Stimulated activated CD4-positive, alpha-beta T cell treated with anti-CD3 and anti-CD28 coated beads, TNF-alpha, amount 100 ng/mL, for 4 hours (primary cell): ENCODE measurements around the gene SPDEF.

Experiments used
- DNase-seq, 3 experiments: peaks; one replicate each; pipeline ENCODE4 v3.0.0-alpha.2; 2020; ENCODE audit warnings: low read depth in 3 of 3

SPDEF gene

GRCh38 chr6:34515473-34516387 is 40.4 kb downstream of the SPDEF start:
- no peak for DNase-seq

GRCh38 chr6:34514593-34515472 is 41.3 kb downstream of the SPDEF start:
- DNase-seq, result no peak

GRCh38 chr6:34514112-34514511 is 42.0 kb downstream of the SPDEF start:
- no peak for DNase-seq

- DNase-seq, result no peak
Observed at GRCh38 chr6:34513646-34514045, 42.5 kb downstream of the SPDEF start.

GRCh38 chr6:34512738-34513115 is 43.4 kb downstream of the SPDEF start:
- DNase-seq, result no peak

GRCh38 chr6:34511915-34512737 is 44.0 kb downstream of the SPDEF start:
- DNase-seq, result no peak

- no peak for DNase-seq
Observed at GRCh38 chr6:34511214-34511914, 44.8 kb downstream of the SPDEF start.

- DNase-seq, result no peak
Observed at GRCh38 chr6:34510299-34510698, 45.8 kb downstream of the SPDEF start.

GRCh38 chr6:34509782-34510181 is 46.3 kb downstream of the SPDEF start:
- DNase-seq, result no peak

- DNase-seq, result no peak
Observed at GRCh38 chr6:34508425-34508824, 47.7 kb downstream of the SPDEF start.

- no peak for DNase-seq
Observed at GRCh38 chr6:34506718-34507117, 49.4 kb downstream of the SPDEF start.

GRCh38 chr6:34497411-34497810 is 58.7 kb downstream of the SPDEF start:
- DNase-seq, result no peak

GRCh38 chr6:34496103-34496685 is 59.9 kb downstream of the SPDEF start:
- DNase-seq, result no peak

- DNase-seq, result no peak
Observed at GRCh38 chr6:34494973-34495372, 61.2 kb downstream of the SPDEF start.

- DNase-seq, result no peak
Observed at GRCh38 chr6:34493344-34493743, 62.8 kb downstream of the SPDEF start.

GRCh38 chr6:34491091-34491430 is 65.1 kb downstream of the SPDEF start:
- DNase-seq, result no peak

- no peak for DNase-seq
Observed at GRCh38 chr6:34490390-34491090, 65.6 kb downstream of the SPDEF start.

GRCh38 chr6:34489207-34489805 is 66.8 kb downstream of the SPDEF start:
- no peak for DNase-seq
